ENCODE data around the gene ADGRD1.

Gene ADGRD1

GRCh38 chr12:131033886-131034482, 80.3 kb downstream of the ADGRD1 start:
- in situ Hi-C loops (cut with MboI; ENCODE audit: low pct_unique_long_range_greater_than_20kb, low sequenced_read_pairs, unreplicated experiment), result no loop called here
- no peak for DNase-seq (ENCODE audit: low spot score)
- TF ChIP-seq CTCF (IDR thresholded peaks at IDR 0.05; ENCODE audit: extremely low read depth, insufficient read depth, missing control alignments), result no peak

- TF ChIP-seq CTCF (IDR thresholded peaks at IDR 0.05; ENCODE audit: extremely low read depth, insufficient read depth, missing control alignments), result no peak
- peak; percentile 74 for DNase-seq (ENCODE audit: low spot score)
- in situ Hi-C loops (cut with MboI; ENCODE audit: low pct_unique_long_range_greater_than_20kb, low sequenced_read_pairs, unreplicated experiment), result no loop called here
Observed at GRCh38 chr12:131034631-131035244, 81.0 kb downstream of the ADGRD1 start.

- DNase-seq (ENCODE audit: low spot score), result peak; percentile 86
- TF ChIP-seq CTCF (IDR thresholded peaks at IDR 0.05; ENCODE audit: extremely low read depth, insufficient read depth, missing control alignments), result peak; percentile 30
- in situ Hi-C loops (cut with MboI; ENCODE audit: low pct_unique_long_range_greater_than_20kb, low sequenced_read_pairs, unreplicated experiment), result no loop called here
Observed at GRCh38 chr12:131035245-131035681, 81.6 kb downstream of the ADGRD1 start.

GRCh38 chr12:131038159-131038558, 84.5 kb downstream of the ADGRD1 start:
- no peak for DNase-seq (ENCODE audit: low spot score)
- TF ChIP-seq CTCF (IDR thresholded peaks at IDR 0.05; ENCODE audit: extremely low read depth, insufficient read depth, missing control alignments), result no peak
- in situ Hi-C loops (cut with MboI; ENCODE audit: low pct_unique_long_range_greater_than_20kb, low sequenced_read_pairs, unreplicated experiment), result no loop called here

- no peak for TF ChIP-seq CTCF (IDR thresholded peaks at IDR 0.05; ENCODE audit: extremely low read depth, insufficient read depth, missing control alignments)
- in situ Hi-C loops (cut with MboI; ENCODE audit: low pct_unique_long_range_greater_than_20kb, low sequenced_read_pairs, unreplicated experiment), result no loop called here
- no peak for DNase-seq (ENCODE audit: low spot score)
Observed at GRCh38 chr12:131038961-131039950, 85.5 kb downstream of the ADGRD1 start.

- no peak for TF ChIP-seq CTCF (IDR thresholded peaks at IDR 0.05; ENCODE audit: extremely low read depth, insufficient read depth, missing control alignments)
- no peak for DNase-seq (ENCODE audit: low spot score)
- in situ Hi-C loops (cut with MboI; ENCODE audit: low pct_unique_long_range_greater_than_20kb, low sequenced_read_pairs, unreplicated experiment), result no loop called here
Observed at GRCh38 chr12:131040491-131040890, 86.8 kb downstream of the ADGRD1 start.

Data from GM13977 (cell line).